GM19455 (cell line): Measurements from ENCODE around the gene ESRRA.

Experiments used
- ATAC-seq: cut with Tn5 transposase; IDR thresholded peaks from one replicate; pipeline ENCODE4 v1.9.1; 2021; ENCODE audit not compliant: unreplicated experiment

Gene ESRRA

GRCh38 chr11:64291262-64291751 lies 14.0 kb upstream of the ESRRA start, which contains the start of gene KCNK4:
Gene KCNK4 (plus strand): TSS chr11:64291302. CDS start chr11:64293019, 1,717 bp downstream.
- ATAC-seq: no peak

- no peak for ATAC-seq
These were observed 13.4 kb upstream of the ESRRA start for GRCh38 chr11:64291752-64292459.

- no peak for ATAC-seq
These were observed 12.7 kb upstream of the ESRRA start for GRCh38 chr11:64292460-64293254.

GRCh38 chr11:64294774-64295173 lies 10.6 kb upstream of the ESRRA start:
- no peak for ATAC-seq

GRCh38 chr11:64295760-64296159 lies 9.6 kb upstream of the ESRRA start:
- no peak for ATAC-seq

- no peak for ATAC-seq
These were observed 9.1 kb upstream of the ESRRA start for GRCh38 chr11:64296236-64296635.

- ATAC-seq: no peak
These were observed 8.3 kb upstream of the ESRRA start for GRCh38 chr11:64296830-64297698.

- ATAC-seq: no peak
These were observed 7.5 kb upstream of the ESRRA start for GRCh38 chr11:64297699-64298358.

GRCh38 chr11:64298966-64299846 lies 6.1 kb upstream of the ESRRA start:
- ATAC-seq: no peak

GRCh38 chr11:64299847-64300648 lies 5.3 kb upstream of the ESRRA start, which contains the start of gene CATSPERZ:
Gene CATSPERZ (plus strand): TSS chr11:64300358. CDS start chr11:64300411, 53 bp downstream.
- no peak for ATAC-seq

GRCh38 chr11:64303109-64304031 lies 2.0 kb upstream of the ESRRA start:
- ATAC-seq: no peak

GRCh38 chr11:64304032-64304315 lies 1.4 kb upstream of the ESRRA start:
- no peak for ATAC-seq

GRCh38 chr11:64304316-64305072 lies 830 bp upstream of the ESRRA start:
- peak; percentile 25 for ATAC-seq

- ATAC-seq: peak; percentile 32
These were observed 603 bp downstream of the ESRRA start for GRCh38 chr11:64305691-64306562.

GRCh38 chr11:64306563-64306875 lies 1.2 kb downstream of the ESRRA start:
- ATAC-seq: no peak

GRCh38 chr11:64306876-64307622 lies 1.7 kb downstream of the ESRRA start:
- no peak for ATAC-seq
